ENCODE measurements around the gene SPACA7.

DNA sequence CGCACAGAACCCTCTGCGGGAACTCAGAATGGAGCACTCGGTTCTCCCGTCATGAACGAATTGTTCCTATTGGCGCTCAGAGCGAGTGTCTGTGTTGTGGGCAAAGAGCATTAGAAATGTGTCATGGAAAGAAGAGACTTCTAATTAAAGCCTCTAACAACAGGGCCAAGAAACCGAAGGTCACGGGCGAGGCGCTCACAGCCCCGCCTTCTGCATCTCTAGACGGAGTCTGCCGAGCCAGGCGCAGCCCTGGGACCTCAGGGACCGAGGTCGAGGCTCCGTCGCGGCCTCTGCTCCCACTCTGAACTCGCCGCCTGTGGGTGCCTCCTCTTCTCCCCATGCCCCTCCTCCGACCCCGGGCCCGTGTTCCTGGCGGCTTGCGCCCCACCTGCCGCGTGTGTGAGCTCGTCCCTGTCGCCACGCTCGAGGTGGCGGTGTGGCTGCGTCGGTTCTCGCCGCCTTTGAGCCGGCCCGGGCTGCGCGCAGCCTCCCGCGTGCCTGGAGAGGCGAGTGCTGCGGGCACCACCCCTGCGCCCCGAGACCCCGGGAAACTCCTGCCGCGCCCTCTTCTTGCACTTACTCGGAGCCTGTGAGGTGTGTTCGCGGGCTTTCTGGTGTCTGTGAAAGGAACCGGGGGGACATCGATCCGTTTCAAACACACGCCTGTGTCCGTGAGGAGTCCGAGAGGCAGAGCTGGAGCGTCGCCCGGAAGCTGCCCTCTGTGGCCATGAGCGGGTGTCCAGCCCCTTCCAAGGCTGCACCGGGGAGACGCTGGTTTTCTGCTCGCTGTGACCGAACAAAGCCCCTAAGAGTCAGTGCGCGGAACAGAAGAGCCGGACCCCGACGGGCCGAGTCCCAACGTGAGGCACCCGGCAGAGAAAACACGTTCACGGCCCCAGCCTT lies 45.4 kb upstream of the SPACA7 start:
- TF ChIP-seq, protein P1, sequence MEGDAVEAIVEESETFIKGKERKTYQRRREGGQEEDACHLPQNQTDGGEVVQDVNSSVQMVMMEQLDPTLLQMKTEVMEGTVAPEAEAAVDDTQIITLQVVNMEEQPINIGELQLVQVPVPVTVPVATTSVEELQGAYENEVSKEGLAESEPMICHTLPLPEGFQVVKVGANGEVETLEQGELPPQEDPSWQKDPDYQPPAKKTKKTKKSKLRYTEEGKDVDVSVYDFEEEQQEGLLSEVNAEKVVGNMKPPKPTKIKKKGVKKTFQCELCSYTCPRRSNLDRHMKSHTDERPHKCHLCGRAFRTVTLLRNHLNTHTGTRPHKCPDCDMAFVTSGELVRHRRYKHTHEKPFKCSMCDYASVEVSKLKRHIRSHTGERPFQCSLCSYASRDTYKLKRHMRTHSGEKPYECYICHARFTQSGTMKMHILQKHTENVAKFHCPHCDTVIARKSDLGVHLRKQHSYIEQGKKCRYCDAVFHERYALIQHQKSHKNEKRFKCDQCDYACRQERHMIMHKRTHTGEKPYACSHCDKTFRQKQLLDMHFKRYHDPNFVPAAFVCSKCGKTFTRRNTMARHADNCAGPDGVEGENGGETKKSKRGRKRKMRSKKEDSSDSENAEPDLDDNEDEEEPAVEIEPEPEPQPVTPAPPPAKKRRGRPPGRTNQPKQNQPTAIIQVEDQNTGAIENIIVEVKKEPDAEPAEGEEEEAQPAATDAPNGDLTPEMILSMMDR (IDR thresholded peaks at IDR 0.05), result no peak
- TF ChIP-seq POLR2A (IDR thresholded peaks at IDR 0.05), result no peak
